NCI-H345 (cell line): ENCODE measurements around the gene TMEM132C.

Experiments
- DNase-seq: peaks from one replicate; lab custom pipeline; 2025; lab: John Stamatoyannopoulos, UW

TMEM132C gene

DNA sequence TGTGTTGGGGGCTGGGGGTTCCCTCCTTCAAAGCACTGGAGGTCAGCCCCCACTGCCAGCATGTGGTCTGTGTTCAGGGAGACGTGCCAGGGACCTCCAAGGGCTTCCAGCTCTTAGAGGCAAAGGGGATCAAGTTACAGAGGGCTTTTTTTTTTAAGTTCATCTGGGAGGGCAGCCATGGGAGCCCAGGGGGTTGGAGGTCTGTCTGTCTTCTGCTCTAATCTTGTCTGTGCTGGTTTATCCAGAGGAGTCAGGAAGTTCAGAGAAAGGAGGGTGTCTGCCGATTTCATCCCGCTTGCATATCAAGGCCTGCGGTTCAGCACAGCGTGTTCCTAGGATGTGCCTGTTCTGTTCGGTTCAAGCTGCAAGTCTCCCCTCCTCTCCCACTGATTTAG, 72.2 kb downstream of the TMEM132C start:
- no peak for DNase-seq

DNA sequence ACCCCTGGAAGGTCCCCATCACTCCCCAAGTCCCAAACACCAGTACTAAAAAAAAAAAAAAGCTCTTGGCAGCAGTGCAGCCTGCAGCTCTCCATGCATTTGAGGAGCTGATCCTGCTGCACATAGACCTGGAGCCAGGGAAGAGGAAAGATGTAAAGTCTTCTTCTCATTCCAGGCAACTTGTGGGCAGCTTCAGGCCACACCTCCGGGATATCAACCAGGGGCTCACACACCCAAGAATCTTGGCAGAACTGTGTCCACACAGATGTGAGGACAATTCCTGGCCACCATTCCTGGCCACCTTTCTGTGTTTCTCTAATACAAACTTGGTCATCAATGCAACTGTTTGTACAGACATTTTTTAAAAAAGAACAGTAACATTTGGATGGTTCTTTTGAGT, 72.7 kb downstream of the TMEM132C start:
- DNase-seq = no peak

DNA sequence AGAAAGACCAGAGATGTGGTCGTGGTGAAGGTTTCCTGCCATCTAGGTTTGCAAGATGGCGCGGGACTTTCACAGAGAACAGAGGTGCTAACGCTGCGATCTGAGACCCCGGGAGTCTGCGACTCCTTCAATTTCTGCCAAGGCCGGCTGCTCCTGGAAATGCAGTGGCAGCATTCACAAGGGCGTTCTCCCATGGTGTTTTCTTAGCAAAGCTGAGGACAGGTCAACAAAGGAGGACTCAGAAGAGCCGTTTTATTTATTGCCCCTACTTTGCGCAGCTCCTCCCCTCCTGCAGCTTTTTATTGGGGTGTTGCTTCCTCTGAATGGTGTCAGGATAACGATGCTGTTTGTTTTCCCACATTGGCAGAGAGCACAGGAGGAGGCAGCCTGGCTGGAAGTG, 86.3 kb downstream of the TMEM132C start:
- DNase-seq = no peak

DNA sequence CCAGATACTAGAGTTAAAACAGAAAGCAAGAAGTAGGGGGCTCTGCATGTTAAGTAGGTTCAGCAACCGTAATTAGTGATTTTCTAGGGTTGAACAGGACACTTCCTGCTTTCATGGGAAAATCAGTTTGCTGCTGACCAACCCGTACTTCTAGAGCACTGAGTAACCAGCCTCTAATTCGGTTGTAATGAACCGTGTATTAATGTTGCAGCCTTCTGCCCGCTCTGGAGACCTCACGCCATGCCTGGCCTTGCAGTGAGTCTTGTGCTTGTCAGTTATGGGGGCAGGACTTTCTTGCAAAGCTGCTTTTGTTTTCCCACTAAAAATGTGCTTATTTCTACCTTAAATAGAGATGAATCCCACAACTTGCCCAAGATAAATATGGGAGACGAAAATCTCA, 89.6 kb downstream of the TMEM132C start:
- no peak for DNase-seq

GRCh38 chr12:128361400-128361995, 94.5 kb downstream of the TMEM132C start:
- no peak for DNase-seq

- no peak for DNase-seq
Measured at GRCh38 chr12:128365032-128365431, 98.1 kb downstream of the TMEM132C start.

GRCh38 chr12:128365651-128366231, 98.8 kb downstream of the TMEM132C start:
- DNase-seq = no peak

- DNase-seq = no peak
Measured at GRCh38 chr12:128367961-128368360, 101.0 kb downstream of the TMEM132C start.

GRCh38 chr12:128381541-128381940, 114.6 kb downstream of the TMEM132C start:
- DNase-seq = no peak

DNA sequence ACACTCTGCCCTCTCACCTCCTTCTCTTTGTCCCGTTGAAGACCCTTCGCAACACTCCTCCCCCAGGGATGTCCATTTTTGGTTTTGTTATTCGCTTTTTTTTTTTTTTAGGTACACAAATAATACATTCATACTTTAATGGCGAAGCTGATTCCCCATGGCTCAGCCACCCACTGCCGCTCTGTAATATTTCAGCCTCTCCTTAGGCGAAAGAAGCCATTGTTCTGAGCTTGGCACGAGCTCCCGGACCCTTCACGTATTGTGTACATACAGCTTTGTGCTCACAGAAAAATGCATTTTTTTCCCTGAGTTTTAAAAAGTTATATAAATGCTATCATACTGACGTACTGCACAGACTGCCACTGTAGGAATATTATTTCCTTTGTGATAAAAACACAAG, 115.0 kb downstream of the TMEM132C start:
- no peak for DNase-seq

DNA sequence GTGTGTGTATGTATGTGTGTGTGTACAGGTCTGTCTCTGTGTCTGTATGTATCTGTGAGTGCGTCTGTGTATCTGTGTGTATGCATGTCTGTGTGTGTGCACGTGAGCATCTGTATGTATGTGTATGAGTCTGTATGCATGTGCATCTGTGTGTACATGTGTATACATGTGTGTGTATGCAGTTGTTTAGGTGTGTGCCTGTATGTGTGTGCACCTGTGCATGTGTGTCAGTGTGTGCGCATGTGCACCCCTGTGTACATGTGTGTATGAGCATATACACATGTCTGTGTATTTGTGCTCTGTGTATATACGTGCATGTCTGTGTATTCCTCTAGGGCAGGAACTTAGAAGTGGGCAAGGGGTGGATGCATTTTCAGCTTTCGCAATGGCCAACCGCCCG, 116.0 kb downstream of the TMEM132C start:
- DNase-seq = no peak

- no peak for DNase-seq
Measured at GRCh38 chr12:128383357-128383937, 116.5 kb downstream of the TMEM132C start.

DNA sequence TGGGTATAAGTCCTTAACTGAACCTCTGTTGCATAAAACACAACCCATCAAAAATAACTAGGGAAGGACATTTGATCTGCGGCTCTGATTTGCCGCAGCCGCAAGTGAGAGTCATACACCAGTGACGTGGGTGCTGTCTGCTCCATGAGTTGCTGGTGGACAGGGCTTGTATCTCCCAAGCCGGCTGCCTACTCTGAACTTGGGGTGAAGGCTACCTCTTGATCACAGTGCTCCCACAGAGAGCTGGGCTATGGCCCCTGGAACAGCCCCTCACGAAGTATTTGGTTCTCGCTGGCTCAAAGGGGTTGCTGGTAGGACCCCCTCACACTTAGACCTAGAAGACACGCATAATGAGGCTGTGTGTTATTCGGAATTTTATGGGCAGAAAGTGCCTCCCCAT, 118.8 kb downstream of the TMEM132C start:
- no peak for DNase-seq

- no peak for DNase-seq
Measured at GRCh38 chr12:128387811-128388422, 120.9 kb downstream of the TMEM132C start.

DNA sequence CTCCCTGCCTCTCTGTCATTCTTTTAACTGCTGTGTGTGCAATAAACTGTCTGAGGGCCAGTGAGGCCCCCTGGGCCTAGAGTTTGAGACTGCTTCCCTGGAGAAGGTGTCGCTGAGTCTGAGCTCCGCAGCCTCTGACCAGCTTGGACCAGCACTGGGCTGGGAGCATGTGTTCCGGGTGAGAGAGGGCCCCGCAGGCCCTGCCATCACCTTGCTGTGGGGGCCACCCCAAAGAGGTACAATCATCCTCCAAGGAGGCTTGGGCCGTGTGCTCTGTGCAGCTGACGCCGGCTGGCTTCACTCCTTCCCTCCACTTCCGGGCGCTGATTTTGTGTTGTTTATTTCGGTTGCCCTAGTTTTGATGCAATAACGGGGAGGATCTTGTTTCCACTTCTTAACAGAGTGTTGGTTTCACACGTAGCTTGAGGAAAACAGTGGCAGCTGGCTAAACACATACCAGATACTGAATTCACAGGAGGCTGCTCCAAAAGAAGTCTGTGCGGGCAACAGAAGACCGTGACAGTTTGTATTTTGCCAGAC, 121.6 kb downstream of the TMEM132C start:
- no peak for DNase-seq

- DNase-seq = no peak
Measured at GRCh38 chr12:128393346-128393745, 126.4 kb downstream of the TMEM132C start.

- no peak for DNase-seq
Measured at GRCh38 chr12:128394137-128394536, 127.2 kb downstream of the TMEM132C start.

GRCh38 chr12:128399253-128399652, 132.3 kb downstream of the TMEM132C start:
- no peak for DNase-seq

- DNase-seq = no peak
Measured at GRCh38 chr12:128402486-128403243, 135.7 kb downstream of the TMEM132C start.

DNA sequence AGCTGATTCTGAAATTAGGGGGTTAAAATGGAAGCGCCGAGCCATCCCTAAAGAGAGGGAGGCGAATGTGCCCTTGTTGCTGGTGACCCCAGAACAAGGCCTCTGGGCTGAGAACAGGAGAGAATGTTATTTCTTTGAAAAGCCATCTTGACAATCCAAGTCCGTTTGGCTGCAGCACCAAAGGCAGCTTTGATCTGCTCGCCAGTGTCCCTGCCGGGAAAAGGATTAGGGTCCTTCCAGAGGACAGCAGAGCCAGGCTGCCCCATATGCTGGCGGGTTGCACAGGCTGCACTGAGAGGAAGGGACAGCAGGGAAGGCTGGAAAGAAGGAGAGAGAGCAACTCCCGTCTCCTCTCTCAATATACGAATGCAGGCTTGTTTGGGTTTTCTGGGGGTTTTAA, 141.7 kb downstream of the TMEM132C start:
- DNase-seq = no peak

GRCh38 chr12:128415036-128415560, 148.1 kb downstream of the TMEM132C start:
- no peak for DNase-seq

- no peak for DNase-seq
Measured at GRCh38 chr12:128418944-128419343, 152.0 kb downstream of the TMEM132C start.
